ENCODE data around the gene CTDSP2.

Gene CTDSP2

DNA sequence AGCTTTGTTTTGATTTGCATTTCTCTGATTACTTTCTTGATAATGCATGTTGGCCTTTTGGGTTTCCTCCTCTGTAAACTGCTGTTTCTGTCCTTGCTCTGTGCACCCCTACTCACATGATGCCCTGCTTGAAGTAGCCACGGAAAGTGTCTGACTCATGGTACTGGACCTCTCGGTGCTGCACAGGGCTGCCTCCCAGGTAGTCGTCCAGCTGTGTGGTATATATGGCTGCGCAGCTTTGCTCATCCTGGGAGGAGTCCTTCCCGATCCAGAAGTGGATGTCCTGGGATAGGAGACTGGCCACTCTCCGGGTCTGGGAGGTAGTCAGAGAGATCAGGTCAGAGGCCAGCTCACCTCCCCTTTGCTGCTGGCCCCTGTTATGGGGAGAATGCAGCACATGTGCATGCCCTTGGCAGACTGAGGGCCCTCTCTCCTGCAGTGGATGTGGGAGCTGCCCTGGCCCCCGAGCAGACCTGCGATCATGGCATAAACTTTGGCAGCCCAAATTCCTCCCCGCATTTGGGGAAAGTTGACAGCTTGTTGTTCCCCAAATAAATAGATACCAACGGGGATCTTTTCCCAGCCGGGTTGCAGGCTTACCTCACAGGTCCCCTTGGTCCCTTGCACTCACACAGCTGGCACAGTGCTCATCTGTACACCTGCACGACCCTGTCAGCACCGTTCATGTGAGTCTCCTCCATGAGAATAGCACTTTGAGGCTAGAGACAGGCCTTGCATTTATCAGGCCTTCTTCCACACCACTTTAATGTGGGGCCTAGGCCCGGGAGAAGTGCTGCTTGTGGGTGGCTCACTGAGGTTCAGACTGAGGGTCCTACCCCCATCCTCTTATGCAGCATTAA, 33.2 kb downstream of the CTDSP2 start:
- DNase-seq = no peak

DNA sequence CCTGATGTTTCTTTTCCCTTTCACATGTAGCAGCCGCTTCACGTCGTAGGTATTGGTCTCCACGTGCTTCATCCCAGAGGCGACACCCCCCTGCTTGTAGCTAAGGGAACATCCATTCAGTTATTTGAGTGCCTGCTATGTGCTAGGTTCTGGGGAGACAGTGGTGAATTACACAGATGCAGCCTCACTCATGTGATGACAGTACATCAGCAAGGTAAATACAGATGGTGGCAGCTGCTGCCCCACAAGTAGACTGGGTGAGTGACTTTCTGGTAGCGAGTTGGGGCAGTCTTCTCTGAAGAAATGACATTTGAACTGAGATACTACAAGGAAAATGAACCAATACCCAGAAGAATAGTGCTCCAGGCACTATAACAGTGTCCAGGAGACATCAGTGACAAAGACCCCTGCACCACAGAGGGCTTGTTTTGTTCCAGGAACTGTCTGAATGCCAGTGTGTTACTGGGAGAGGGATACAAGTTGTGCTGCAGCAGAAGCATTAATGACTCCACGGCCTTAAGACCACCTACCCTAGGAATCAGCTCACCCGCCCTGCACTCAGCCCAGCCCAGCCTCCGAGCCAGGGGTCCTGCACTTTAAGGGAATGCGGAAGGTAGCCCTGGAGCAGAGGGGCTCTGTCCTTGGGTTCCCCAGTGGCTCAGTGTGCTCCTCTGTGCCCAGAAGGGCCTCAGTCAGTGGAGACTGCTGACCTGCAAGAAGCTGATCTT, 35.3 kb downstream of the CTDSP2 start:
- no peak for DNase-seq

DNA sequence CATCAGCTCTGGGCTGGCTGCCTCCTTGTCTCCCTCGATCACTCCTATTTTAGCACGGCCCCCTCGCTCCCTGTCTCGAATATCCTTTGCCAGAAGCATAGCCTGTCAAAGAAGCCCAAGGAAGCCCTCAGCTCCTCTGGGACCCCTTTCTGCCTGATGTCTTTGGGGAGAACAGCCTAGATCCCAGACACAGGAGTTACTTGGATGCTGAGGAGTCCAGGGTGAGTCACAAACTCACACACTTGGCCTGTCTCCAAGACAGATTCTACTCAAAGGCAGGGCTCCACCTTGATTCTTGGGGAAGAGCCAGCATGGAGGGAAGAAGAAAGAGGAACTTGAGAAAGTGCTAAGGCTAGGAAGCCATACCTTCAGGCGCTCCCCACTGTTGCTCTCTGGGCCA, 36.1 kb downstream of the CTDSP2 start:
- DNase-seq = no peak

DNA sequence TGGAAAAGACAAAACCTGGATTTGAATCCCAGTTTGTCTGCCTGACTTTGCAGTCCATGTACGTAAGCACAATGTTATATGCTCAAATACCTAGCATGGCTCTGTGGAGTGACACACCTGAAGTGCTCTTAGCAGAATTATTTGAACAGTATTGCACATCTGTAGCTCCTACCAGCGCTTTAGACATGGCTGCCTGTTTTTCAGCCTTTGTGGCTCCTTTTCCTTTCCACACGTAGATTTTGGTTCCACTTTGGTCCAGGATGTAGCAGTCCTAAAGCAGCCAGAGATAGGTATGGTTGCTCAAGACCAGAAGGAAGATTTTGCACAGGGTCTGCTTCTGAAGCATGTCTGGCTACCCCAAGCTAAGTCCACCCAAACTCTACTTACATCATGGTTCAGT, 37.1 kb downstream of the CTDSP2 start:
- DNase-seq = no peak

DNA sequence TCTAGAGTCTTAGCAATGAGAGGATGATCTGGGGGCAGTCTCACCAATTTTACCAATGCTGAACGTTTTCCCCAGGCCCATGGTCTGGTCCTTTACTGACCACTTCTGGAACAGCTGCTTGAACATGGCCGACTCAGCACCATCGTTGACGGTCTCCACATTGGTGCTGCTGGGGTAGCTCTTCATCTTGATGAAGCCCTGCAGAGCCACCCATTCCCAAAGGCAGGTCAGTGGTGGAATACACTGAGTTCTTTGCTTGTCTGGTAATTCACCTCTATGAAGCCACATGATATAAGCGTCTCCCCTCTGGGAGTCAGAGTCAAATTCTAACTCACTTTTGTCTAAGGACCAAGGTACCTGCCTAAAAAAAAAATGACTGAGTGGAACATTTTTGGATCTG, 38.2 kb downstream of the CTDSP2 start:
- no peak for DNase-seq

DNA sequence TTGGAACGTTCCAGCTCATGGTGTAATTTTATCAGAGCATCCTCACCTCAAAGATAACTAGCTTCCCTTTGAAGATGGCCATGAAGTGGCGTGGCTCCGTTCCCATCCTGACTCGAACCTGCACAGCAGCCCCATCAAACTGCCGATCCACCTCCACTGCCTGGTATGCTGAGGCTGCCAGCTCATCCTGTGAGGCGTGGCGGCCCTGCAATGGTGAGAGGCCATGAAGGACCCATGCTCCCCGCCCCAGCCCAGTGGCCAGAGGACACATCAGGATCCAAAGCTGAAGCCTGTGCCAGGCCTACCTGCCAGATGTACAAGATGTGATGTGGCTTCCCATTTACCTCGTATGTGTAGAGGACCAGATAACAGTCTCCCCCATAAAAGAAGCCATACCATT, 39.2 kb downstream of the CTDSP2 start:
- no peak for DNase-seq

DNA sequence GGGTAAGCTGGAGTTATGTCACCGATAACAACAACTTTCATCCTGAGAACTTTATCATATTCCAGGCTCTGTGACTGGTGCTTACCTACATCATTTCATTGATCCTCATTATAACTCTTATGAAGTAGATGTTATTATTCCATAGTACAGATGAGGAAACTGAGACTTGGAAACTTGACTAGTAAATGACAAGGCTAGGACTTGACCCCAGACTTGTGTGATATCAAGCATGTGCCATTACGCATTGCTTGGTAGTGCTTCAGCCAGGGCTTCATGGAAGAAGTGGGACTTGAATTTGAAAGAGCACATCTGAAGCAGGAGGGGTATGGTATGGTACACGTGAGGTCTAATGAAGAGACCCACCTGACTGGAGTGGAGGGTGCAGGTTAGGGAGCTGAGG, 39.9 kb downstream of the CTDSP2 start:
- no peak for DNase-seq

DNA sequence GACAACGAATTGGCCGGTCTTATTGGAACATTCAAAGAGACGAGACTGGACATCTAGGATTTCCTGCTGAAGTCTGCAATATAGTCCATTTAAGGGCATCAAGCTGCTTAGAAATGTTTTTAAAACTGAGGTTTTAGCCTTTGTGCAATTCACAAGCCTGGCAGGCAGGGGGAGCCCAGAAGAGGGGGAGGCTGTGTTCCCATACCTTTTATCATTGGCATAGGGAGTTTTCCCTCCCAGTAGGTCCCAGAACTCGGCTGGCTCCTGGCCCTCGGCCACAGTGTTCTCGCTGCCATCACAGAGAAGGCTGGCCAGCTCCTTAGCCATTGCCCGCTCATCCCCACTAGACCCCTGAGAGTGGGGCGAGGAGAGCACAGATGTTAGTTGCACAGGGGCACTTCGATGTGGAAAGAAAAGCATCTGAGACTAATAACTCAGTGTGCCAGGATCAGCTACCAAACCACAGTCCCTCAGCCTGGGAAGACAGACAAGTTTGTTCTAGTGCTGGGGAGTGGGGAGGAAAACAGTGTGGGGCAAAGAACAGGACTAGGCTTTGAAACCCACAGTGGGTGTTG, 43.1 kb downstream of the CTDSP2 start:
- DNase-seq = peak; percentile 44

DNA sequence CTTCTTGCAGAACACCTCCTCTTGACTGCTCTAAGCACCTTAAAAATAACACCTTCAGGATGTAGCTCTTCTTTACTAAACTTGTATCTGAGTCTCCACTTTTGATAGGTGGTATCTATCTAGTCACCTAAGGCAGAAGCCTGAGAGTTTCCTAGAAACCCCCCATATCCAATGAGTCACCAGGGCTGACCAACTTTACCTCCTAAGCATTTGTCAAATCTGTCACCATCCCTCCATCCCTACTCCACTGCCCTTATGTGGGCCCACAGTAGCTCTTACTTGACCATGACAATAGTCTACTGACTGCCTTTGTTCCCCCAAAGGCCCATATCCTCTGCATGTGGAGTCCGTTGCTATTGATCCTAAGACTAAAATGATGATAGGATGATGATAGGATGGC, 43.9 kb downstream of the CTDSP2 start:
- no peak for DNase-seq

DNA sequence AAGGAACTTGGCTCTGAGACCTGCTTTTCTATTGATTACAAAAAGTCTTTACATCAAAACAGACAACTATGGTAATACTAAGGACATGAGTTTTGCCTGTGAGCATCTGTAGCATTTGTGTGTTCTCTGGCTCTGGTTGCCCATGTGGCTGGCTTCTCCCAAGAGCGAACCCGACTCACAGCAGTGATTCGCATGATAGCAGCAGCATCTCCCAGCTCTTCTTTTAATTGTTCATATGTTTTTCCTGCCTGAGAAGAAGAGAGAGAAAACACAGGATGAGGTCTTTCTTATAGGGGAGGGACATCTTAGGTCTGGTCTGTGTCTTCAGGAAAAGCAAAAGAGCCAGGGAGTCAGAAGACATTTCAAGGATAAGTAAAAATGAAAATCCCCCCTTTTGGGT, 45.6 kb downstream of the CTDSP2 start:
- no peak for DNase-seq

DNA sequence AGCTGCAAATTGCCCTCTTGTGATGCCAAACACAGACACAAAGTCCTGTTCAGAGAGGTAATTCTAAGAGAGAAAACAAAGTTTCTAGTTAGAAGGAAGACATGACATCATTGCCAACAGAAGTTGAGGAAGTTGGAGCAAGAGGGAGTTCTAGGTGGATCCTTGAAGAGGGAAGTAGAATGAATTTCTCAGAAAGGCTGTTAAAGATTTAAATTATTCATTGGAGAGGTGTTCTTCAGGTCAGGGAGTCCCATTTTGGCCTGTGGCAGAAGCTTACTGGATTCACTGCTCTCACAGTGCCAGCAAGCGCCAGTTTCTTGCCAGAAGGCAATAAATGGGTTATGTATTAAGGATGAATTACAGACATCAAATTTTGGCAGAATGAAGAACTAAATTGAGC, 48.6 kb downstream of the CTDSP2 start:
- peak; percentile 67 for DNase-seq

DNA sequence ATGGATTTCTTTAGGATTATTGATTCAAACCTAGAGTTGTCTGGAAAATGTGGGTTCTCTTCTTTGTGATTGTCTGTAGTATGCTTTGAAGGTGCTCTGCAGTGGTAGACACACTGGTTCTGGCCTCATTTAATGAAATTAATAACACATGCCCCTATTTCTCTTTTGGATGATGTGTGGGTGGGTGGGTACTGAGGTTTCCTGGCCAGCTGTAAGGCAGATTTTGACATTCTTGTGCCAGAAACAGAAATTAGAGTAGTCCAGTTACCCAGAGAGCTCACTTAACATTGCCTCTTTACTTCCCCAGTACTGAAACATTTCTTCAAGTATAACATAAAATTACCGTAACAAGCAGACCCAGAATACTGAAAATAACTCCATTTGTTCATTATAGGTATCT, 49.5 kb downstream of the CTDSP2 start:
- no peak for DNase-seq

DNA sequence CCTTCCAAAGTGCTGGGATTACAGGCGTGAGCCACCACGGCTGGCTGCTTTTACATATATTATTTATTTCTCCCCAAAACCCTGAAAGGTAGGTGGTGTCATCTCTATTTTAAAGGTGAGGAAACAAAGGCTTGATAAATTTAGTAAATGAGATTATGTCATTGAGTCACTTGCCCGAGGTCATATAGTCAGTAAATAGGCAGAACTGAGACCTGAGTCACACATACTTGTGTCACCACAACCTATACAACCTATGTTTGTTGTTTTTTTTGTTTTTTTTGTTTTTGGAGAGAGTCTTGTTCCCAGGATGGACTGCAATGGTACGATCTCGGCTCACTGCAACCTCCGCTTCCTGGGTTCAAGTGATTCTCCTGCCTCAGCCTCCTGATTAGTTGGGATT, 51.2 kb downstream of the CTDSP2 start:
- peak; percentile 51 for DNase-seq

DNA sequence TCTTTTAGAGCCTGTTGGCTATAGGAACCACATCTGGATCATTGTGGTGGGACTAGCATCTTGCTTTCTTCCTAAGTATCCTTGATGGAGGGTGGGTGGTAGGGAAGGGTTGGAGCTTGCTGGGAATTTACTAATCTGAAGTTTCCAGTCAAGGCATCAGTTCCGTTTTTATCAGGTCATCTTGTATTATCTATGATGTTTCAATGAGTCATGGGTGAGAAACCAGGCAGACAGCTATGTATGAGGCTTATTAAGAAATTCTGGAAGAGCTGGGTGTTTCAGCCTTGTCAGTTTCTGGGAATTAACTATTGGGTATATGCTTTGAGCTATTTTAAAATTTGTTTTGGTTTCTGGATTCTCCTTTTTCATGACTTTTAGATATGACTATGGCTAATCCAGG, 52.6 kb downstream of the CTDSP2 start:
- peak; percentile 93 for DNase-seq

DNA sequence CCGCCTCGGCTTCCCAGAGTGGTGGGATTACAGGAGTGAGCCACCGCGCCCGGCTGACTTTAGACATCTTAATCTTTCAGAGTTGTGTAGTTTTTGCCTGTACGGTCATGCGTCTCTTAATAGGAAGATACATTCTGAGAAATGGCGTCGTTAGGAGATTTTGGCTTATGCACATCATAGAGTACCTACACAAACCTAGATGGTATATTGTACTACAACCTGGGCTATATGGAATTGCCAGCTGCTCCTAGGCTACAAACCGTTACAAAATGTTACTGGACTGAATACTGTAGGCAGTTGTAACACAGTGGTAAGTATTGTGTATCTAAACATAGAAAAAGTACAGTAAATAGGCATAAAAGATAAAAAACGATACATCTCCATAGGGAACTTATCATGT, 62.7 kb downstream of the CTDSP2 start:
- DNase-seq = no peak

DNA sequence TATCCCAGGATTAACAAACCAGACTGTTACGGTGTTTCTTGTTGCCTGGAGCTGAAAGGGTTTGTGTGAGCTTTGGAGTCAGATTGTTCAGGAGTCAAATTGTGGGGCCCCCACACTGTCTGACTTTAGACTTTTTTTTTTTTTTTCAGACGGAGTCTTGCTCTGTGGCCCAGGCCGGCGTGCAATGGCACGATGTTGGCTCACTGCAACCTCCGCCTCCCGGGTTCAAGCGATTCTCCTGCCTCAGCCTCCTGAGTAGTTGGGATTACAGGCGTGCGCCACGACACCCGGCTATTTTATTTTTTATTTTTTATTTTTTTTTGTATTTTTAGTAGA, 63.1 kb downstream of the CTDSP2 start:
- no peak for DNase-seq

DNA sequence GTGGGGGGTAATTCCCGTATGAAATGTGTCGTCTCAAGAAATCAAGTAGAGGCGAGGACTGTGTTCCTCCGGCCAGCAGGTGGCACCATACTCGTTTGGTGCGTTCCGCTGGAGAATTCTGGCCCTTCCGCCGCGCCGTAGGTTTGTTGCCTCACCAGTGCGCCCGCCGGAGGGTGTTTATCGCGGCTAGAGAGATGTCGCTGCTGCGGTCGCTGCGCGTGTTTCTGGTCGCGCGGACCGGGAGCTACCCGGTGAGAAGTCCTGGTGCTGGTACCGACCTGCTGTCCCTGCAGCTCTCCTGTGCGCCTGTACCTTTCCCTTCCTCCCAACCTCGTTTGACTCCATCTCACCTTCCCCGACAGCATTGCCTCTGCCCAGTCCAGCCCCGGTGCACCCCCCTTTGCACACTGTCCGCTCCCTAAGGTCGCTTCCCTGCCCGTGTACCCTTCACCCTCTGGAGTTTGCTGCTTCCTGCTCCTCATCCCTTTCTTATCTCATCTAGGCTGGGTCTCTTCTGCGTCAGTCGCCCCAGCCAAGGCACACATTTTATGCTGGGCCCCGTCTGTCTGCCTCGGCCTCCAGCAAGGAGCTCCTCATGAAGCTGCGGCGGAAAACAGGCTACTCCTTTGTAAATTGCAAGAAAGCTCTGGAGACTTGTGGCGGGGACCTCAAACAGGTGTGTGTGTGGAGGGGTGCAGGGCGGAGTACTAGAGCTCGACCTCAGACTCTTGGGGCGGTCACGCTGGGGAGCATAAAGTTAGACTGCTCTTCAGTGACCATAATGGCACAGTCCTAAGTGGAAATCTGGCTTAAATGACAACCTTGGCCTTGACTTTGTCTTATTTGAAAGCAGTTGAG, 63.7 kb downstream of the CTDSP2 start, which contains the start of gene TSFM:
TSS of gene TSFM (plus strand) at position 180 of the 858 bp plus-strand sequence. CDS start at position 195, 15 bp downstream.
- DNase-seq = peak; percentile 98

DNA sequence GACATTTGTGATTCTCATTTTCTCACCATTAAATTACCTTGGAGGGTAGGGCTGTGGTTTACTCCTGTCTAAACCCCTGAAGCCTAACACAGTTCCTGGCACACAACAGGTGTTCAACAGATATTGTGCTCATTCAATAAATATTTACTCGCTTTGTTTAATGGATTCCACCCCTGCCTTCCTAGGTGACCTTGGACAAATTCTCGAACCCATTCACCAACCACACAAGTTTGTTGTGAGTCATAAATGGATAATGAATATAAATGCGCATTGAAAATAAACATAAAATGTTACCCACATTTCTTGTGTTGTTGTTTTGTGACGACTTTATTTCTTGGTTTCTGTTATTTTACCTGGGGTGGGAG, 64.3 kb downstream of the CTDSP2 start:
- DNase-seq = no peak

DNA sequence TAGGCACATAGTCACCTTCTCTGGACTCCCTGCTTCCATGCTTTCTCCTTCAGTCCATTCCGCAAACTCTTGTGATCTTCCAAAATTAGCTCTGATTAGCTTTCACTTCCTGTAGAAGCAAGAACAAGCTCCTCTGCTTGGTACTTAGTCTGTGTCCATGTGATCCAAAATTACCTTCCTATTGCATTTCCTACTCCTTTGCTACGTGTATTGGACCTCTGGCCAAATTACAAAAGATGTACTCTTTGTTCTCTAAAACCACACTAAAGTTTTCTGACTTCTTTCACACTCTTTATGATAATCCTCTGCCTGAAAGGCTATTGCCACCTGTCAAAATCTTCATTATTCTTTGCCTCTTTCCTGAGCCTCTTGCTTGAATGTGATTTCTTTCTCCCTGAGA, 64.7 kb downstream of the CTDSP2 start:
- no peak for DNase-seq

DNA sequence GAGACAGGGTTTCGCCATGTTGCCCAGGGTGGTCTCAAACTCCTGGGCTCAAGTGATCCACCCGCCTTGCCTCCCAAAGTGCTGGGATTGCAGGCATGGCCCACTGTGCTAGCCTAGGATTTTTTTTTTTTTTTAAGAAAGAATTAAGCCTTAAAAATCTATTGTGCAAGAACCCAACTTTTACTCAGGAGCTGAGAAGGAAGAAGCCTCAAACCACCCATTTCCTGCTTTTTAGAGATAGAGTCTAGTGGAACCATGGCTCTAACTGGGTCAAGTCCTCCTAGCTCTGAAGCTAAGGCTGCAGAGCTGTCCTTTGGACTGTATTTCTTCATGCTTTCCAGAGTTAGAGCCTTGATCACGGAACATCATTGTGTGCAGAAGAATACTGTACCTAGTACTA, 65.3 kb downstream of the CTDSP2 start:
- DNase-seq = no peak

DNA sequence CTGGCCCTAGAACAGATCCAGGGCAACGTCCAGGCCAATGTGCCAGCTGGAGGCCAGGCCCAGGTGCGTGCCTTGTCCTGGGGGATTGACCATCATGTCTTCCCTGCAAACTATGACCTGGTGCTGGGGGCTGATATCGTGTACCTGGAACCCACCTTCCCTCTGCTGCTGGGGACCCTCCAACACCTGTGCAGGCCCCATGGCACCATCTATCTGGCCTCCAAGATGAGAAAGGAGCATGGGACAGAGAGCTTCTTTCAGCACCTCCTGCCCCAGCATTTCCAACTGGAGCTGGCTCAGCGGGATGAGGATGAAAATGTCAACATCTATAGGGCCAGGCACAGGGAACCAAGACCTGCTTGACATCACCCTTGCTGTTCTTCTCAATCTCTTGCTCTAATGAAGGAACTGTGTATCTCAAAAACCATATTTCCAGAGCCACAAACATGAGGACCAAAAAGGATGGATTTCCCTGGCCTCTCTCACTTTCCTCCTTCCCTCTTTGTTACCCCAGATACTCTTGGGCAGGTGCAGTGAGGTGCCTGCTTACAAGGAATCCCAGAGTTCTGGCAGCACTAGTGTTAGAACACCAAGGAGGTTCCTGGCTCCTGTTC, 66.1 kb downstream of the CTDSP2 start:
- DNase-seq = no peak

DNA sequence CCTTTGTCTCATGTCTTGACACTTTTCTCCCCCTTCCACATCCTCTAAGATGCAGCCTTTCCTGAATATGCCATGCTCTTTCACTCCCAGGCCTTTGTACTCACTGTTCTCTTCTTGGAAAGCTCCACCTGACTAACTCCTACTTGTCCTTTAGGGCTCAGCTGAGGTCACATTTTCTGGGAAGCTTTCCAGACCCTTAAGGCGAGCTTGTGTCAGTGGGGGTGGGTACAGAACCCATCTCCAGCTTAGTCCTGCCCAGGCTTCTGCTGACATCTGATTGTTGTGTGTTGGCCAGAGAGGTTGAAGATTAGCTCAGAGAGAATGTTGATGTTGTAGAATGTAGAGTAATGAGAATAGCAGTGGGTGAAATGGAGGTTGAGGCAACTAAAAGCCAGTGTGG, 66.8 kb downstream of the CTDSP2 start:
- DNase-seq = no peak

DNA sequence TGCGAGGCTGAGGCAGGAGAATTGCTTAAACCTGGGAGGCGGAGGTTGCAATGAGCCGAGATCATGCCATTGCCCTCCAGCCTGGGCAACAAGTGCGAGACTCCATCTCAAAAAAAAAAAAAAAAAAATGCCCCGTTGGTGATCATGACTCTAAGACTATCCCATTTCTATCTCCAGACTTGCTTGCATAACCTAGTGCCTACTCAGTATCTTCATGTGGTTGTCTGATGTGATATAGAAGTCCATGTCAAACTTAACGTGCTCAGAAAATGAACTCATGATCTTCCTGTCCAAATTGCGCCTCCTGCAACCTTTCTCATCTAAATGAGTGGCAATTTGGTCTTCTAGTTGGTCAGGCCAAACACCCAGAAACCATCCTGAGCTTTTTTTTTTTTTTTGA, 68.6 kb downstream of the CTDSP2 start:
- no peak for DNase-seq
